GM12873 (cell line): ENCODE data around the gene TAOK1.

ENCODE experiments used
- CTCF ChIP-seq: IDR thresholded peaks from 2 replicates; pipeline ENCODE4 v1.5.1; 2012; ENCODE audit warnings: low read depth, mild to moderate bottlenecking, moderate library complexity, low read length, control low read depth; ENCODE audit not compliant: insufficient read depth; ENCODE audit errors: missing control alignments

The TAOK1 gene

GRCh38 chr17:29364691-29365090 is 25.5 kb upstream of the TAOK1 start:
- no peak for TF ChIP-seq CTCF

DNA sequence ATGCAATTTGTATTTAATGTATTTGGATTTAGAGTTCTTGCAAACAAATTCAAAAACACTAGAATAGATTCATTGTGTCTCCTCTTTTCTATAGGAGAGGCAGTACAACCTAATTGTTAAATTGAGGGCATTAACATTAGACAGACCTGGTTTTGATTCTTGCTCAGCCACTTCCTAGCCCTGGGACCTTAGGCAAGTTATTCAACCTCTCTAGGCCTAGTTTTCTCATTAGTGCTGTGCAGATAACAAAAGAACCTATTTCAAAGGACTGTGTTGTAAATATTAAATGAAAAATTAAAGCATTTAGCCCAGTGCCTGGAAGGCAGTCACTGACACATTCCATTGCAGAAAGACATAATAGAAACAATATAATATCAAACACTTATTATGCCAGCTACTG is 22.0 kb upstream of the TAOK1 start:
- TF ChIP-seq CTCF: no peak

DNA sequence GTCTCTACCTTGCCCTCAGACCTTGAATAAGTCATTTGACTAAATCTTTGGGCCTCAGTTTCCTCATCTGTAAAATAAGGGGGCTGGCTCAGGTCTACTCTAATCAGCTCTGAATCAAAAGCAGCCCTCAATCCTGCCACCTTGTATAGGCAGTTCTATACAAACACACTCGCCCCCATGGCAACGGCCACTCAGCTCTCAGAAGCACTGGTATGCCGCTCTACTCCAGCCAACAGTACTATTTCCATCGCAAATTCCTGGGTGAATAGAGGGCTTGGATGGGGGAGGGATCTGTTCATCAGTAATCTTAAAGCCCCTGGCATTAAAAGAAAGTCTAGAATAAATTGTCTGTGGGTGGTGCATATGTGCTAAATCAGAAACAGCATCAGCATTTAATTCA is 21.2 kb upstream of the TAOK1 start:
- TF ChIP-seq CTCF: no peak

- TF ChIP-seq CTCF: peak; percentile 80
Observed at GRCh38 chr17:29369831-29370735, 20.1 kb upstream of the TAOK1 start.

- TF ChIP-seq CTCF: no peak
Observed at GRCh38 chr17:29376667-29377270, 13.4 kb upstream of the TAOK1 start.

- no peak for TF ChIP-seq CTCF
Observed at GRCh38 chr17:29378500-29378899, 11.7 kb upstream of the TAOK1 start.
